ENCODE data around the gene LRRC47. TPM values are rescaled to one million over a fixed set of nuclear protein-coding genes. Genes with fewer than 3 reads are reported as not detected.

LRRC47 gene
- total and polyA plus RNA-seq, 2 of the 13 experiments (the other 11 are each of a cell fraction or from before 2014, with no cell fraction given) = 18.3 to 52.5 TPM

- TF ChIP-seq JARID2 (CRISPR knock-in tag; IDR thresholded peaks at IDR 0.05; ENCODE audit: insufficient replicate concordance) (peak; percentile 65), ZBTB39 (CRISPR knock-in tag; IDR thresholded peaks at IDR 0.05) (0 out of 2 replicates have a peak, but pooled peaks have one; percentile 37), ZNF512 (CRISPR knock-in tag; IDR thresholded peaks at IDR 0.05) (0 out of 2 replicates have a peak, but pooled peaks have one; percentile 48), BCLAF1 (IDR thresholded peaks at IDR 0.05) (no peak), ZBTB20 (CRISPR knock-in tag; IDR thresholded peaks at IDR 0.05; ENCODE audit: borderline replicate concordance, low read depth) (peak; percentile 74; the same call in 1 of the 2 replicates), ZNF781 (CRISPR knock-in tag; IDR thresholded peaks at IDR 0.05; ENCODE audit: borderline replicate concordance, not compliant biosample characterization) (no peak), ZNF704 (CRISPR knock-in tag; IDR thresholded peaks at IDR 0.05; ENCODE audit: borderline replicate concordance) (no peak), ZUFSP (CRISPR knock-in tag; IDR thresholded peaks at IDR 0.05; ENCODE audit: borderline replicate concordance) (no peak), FOSL1 (CRISPR knock-in tag; IDR thresholded peaks at IDR 0.05; ENCODE audit: borderline replicate concordance) (0 out of 2 replicates have a peak, but pooled peaks have one; percentile 19), KAT2B (IDR thresholded peaks at IDR 0.05; ENCODE audit: borderline replicate concordance, low read depth, low read length) (no peak), BHLHE40 (IDR thresholded peaks at IDR 0.05; ENCODE audit: low read length) (peak; percentile 79), TBX2 (CRISPR knock-in tag; IDR thresholded peaks at IDR 0.05; ENCODE audit: borderline replicate concordance) (peak; percentile 79), PHB2 (IDR thresholded peaks at IDR 0.05; ENCODE audit: partially characterized antibody) (no peak), ZBTB38 (CRISPR knock-in tag; IDR thresholded peaks at IDR 0.05) (peak; percentile 81), ZNF343 (CRISPR knock-in tag; IDR thresholded peaks at IDR 0.05) (peak; percentile 45)
These were observed 20.6 kb downstream of the LRRC47 start (continued) for GRCh38 chr1:3775490-3776230.
